Measurements from ENCODE around the gene TSGA10IP. TPM values are rescaled to one million over a fixed set of nuclear protein-coding genes. Genes with fewer than 3 reads are reported as not detected.

TSGA10IP gene
- total and polyA plus RNA-seq, 12 donors = 0.03 to 0.33 (median 0.28) TPM; not detected in 8

GRCh38 chr11:65898656-65899355 lies 46.5 kb upstream of the TSGA10IP start:
- WGBS, 4 donors = 29 to 72% (median 33%) methylated on average over 9 to 28 of the region's 28 CpGs
- no peak for TF ChIP-seq POLR2A (IDR thresholded peaks at IDR 0.05)
- TF ChIP-seq CTCF (IDR thresholded peaks at IDR 0.05) = no peak
- no peak for DNase-seq
- Histone ChIP-seq H3K4me1 (replicated peaks in 1 of 2) (peaks cover 12 to 16% of the 10 kb centered on the region in 2 donors), H3K36me3 (replicated peaks in 1 of 2) (no peaks in the 10 kb centered on the region), H3K9me3 (replicated peaks in 1 of 3) (no peaks in the 10 kb centered on the region), H3K27me3 (no peaks in the 10 kb centered on the region), H3K27ac (peak overlapping the region in 2 of 5 donors; percentile 83 to 85), H3K4me3 (peak overlapping the region in 2 of 4 donors; percentile 39 to 63)
- intact Hi-C loops (cut with DNase I) = no loop called here

- peak; percentile 64 to 82 (median 74) for DNase-seq
- intact Hi-C loops (cut with DNase I) = no loop called here
- no peaks in the 10 kb centered on the region for H3K27me3 ChIP-seq
- 0 to 5% (median 2%) methylated on average over 27 to 78 of the region's 78 CpGs for whole genome bisulfite sequencing, 4 donors
- TF ChIP-seq CTCF (IDR thresholded peaks at IDR 0.05) (no peak), POLR2A (IDR thresholded peaks at IDR 0.05) (no peak)
- H3K9me3 ChIP-seq (replicated peaks in 1 of 3) = no peaks in the 10 kb centered on the region
- peak overlapping the region in 4 of 5 donors; percentile 63 to 85 (median 76) for H3K27ac ChIP-seq
- peak overlapping the region in 3 of 4 donors; percentile 6 to 63 (median 39) for H3K4me3 ChIP-seq
- no peaks in the 10 kb centered on the region for H3K36me3 ChIP-seq (replicated peaks in 1 of 2)
- H3K4me1 ChIP-seq (replicated peaks in 1 of 2) = peaks cover 12 to 16% of the 10 kb centered on the region in 2 donors
Observed at GRCh38 chr11:65899356-65900124, 45.7 kb upstream of the TSGA10IP start.

GRCh38 chr11:65900125-65900898 lies 45.0 kb upstream of the TSGA10IP start, which contains the start of gene FOSL1:
Gene FOSL1, minus strand, starts transcription at chr11:65900388. Its CDS starts 49 bp downstream, at chr11:65900339.
- intact Hi-C loops (cut with DNase I) = no loop called here
- peak; percentile 85 to 95 (median 93) for DNase-seq
- Histone ChIP-seq H3K27me3 (no peaks in the 10 kb centered on the region), H3K36me3 (replicated peaks in 1 of 2) (no peaks in the 10 kb centered on the region), H3K4me3 (peak within 1 kb of the TSS in 3 of 4 donors; percentile 6 to 63 (median 39)), H3K9me3 (replicated peaks in 1 of 3) (no peaks in the 10 kb centered on the region), H3K4me1 (replicated peaks in 1 of 2) (peaks cover 12 to 16% of the 10 kb centered on the region in 2 donors), H3K27ac (peak within 1 kb of the TSS; percentile 3 to 85 (median 70))
- WGBS, 4 donors = 2 to 17% (median 3%) methylated on average over 6 to 80 of the region's 80 CpGs
- TF ChIP-seq POLR2A (IDR thresholded peaks at IDR 0.05) (peak; percentile 90 to 97), CTCF (IDR thresholded peaks at IDR 0.05) (no peak)

- Histone ChIP-seq H3K36me3 (replicated peaks in 1 of 2) (no peaks in the 10 kb centered on the region), H3K4me3 (peak overlapping the region in 1 of 4 donors; percentile 63), H3K27me3 (no peaks in the 10 kb centered on the region), H3K27ac (peak overlapping the region; percentile 3 to 85 (median 70)), H3K4me1 (replicated peaks in 1 of 2) (peaks cover 12 to 16% of the 10 kb centered on the region in 2 donors), H3K9me3 (replicated peaks in 1 of 3) (no peaks in the 10 kb centered on the region)
- WGBS, 4 donors = 76 to 81% (median 77%) methylated on average over 11 of the region's 11 CpGs
- intact Hi-C loops (cut with DNase I) = no loop called here
- TF ChIP-seq CTCF (IDR thresholded peaks at IDR 0.05) (no peak), POLR2A (IDR thresholded peaks at IDR 0.05) (no peak)
- DNase-seq = no peak
Observed at GRCh38 chr11:65900899-65901180, 44.4 kb upstream of the TSGA10IP start.
